HG03095 (cell line): Measurements from ENCODE around the gene PITPNM1.
"Not testable (repeated sequence)": the region's sequence is repeated elsewhere in the genome, so short reads cannot be mapped to it uniquely, and the experiment has no call there.

Experiments
- ATAC-seq: cut with Tn5 transposase; IDR thresholded peaks from one replicate; pipeline ENCODE4 v1.9.1; 2021; ENCODE audit warnings: moderate library complexity; ENCODE audit not compliant: unreplicated experiment

Gene PITPNM1

DNA sequence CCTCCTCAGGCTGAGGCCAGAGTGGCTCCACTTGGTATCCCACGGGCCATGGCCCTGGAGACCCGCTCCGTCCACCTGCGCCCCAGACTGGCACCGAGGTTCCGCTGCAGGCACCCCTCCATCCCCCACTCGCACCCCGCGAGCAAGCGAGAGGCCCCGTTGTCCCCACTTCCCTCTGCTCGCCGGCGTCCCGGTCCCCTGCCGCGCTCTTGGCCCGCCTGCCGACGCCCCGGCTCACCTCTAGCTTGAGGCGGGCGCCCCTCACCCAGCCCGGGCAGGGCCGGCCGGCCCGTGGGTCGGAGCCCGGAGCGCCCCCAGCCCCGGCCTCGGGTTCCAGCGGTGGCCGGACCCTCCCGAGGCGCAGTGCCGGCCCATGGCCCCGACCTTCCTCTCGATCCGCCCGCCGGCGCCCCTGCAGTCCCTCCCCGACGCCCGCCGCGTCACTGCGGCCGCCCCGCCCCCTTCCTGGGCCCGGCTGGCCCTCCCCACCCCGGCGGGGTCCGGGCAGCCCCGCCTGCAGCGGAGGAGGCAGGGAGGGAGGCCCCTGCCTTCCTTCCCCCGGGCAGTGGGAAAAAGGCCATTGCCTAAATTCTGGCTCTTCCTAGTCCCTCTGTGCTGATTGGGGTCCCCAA, at the start of gene PITPNM1:
PITPNM1 (minus strand) TSS at position 414 of the 632 bp plus-strand sequence. CDS start 1,183 bp downstream, outside the sequence.
- ATAC-seq, result no peak

DNA sequence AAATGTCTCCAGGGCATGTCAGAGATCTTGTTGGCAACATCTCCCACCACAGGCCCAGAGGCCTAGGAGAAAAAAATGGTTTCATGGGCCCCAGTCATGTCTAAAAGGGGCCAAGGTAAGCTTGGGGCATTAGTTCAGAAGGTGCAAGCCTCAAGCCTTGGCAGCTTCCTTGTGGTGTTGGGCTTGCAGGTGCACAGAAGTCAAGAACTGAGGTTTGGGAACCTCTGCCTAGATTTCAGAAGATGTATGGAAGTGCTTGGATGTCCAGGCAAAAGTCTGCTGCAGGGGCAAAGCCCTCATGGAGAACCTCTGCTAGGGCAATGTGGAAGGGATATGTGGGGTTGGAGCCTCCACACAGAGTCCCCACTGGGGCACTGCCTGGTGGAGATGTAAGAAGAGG, 46.5 kb upstream of the PITPNM1 start:
- not testable (repeated sequence) for ATAC-seq

DNA sequence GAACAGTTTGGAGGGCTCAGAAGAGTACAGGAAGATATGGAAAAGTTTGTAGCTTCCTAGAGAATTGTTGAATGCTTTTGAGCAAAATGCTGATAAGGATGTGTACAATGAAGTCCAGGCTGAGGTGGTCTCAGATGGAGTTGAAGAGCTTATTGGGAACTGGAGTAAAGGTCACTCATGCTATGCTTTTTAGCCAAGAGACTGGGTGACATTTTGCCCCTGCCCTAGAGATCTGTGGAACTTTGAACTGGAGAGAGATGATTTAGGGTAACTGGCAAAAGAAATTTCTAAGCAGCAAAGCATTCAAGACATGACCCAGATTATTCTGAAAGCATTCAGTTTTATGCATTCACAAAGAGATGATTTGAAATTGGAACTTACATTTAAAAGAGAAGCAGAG, 46.0 kb upstream of the PITPNM1 start:
- no peak for ATAC-seq

DNA sequence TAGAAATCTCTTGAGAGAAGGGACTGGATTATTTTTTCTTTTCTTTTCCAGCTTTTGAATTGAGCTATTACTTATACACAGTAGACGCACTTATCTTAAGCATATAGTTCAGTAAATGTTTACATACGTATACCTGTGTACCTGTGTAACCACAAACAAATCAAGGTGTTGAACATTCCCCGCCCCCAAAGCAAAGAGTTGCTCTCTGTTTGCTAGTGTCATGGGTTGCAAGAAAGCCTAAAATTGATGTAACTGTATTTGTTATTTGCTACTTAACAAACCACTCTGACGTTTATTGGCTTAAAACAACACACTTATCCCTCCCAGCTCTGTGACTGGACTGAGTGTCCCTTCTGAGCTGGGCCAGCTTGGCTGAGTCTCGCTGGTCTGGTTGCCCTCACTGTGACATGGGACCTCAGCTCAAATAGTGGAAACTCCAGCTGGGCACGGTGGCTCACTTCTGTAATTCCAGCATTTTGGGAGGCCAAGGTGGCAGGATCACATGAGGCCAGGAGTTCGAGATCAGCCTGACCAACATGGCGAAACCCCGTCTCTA, 43.5 kb upstream of the PITPNM1 start:
- no peak for ATAC-seq

DNA sequence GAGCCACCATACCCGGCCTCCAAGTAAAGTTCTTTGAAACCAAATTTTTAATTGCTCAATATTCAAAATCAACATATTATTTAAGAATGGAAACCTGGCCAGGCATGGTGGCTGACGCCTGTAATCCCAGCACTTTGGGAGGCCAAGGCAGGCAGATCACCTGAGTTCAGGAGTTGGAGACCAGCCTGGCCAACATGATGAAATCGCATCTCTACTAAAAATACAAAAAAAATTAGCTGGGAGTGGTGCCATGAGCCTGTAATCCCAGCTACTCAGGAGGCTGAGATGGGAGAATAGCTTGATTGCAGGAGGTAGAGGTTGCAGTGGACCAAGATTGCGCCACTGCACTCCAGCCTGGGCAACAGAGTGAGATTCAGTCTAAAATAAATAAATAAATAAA, 42.9 kb upstream of the PITPNM1 start:
- ATAC-seq, result not testable (repeated sequence)

DNA sequence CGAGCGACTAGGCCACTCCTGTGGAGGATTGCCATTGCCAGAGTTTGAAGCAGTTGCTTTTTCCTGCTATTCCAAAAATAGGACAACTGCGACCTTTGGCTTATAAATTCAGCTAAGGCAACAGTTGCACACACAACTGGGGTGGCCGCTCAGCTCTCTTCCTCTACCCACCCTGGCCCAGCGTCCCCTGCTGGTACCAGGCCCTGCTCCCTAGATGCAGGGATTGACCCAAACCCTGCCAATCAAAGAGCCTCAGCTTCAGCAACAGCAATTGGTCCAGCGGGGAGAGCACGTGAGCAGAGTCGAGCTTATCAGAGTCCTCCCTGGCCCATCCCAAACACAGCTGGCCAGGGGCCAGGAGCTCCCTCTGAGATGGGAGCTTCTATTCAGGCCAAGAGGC, 40.1 kb upstream of the PITPNM1 start:
- ATAC-seq, result no peak

DNA sequence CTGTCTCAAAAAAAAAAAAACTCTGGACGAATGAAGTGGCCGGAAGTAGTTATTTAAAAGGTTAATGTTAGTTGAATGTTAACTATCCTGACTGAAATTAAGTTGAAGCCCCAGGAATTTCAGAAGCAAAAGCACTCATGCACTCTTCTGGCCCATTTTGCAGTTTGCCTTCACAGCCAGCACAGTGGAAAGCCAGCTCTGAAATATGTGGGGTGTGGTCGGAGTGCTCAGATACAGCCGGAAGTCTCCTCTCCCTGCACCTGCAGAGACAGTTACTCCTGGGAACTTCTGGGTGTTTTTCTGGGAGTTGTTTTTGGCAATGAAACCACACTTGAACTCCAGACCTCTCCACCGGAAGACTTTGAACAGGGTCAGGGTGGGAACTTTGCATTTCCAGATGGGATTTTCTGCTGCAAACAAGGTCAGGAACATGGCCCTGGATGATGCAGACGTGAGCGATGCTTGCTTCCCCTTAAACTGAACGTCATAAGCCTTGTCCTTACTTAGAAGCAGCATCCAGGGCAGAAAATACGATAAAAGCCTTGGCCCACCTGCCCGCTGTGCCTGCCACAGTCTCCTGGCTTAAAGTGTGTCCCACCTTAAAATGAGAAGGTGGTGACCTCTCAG, 39.6 kb upstream of the PITPNM1 start:
- ATAC-seq, result no peak

DNA sequence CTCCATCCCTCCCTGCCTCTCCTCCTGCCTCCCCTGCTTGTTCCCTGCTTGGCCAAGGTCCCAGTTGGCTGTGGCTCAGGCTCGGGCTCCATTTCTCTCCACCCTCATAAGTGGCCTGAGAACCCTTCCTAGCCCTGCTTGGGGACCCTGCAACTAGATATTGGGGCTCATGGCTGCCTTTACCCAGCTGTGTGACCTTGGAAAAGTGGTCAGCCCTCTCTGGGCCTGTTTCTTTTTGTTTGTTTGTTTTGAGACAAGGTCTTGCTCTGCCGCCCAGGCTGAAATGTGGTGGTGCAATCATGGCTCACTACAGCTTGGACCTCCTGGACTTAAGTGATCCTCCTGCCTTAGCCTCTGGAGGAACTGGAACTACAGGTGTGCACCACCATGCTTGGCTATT, 38.4 kb upstream of the PITPNM1 start:
- ATAC-seq, result no peak

DNA sequence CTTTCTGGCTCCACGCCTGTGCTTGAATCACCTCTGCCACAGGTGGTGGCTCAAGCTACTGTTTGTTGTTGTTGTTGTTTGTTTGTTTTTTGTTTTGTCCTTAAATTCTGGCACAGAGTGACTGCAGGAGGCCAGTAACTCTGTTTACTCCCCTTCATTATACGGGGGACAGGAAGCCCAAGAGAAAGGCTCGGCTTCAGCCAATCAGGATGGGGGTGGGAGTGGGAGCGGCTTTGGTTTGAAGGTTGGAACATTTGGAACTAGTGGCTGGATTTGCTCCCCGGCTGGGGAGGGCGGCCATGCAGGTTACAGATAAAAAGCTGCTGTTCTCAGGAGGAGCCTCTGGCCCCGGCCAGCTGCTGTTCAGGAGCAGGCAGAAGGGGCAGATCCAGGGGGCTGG, 37.8 kb upstream of the PITPNM1 start:
- ATAC-seq, result no peak

DNA sequence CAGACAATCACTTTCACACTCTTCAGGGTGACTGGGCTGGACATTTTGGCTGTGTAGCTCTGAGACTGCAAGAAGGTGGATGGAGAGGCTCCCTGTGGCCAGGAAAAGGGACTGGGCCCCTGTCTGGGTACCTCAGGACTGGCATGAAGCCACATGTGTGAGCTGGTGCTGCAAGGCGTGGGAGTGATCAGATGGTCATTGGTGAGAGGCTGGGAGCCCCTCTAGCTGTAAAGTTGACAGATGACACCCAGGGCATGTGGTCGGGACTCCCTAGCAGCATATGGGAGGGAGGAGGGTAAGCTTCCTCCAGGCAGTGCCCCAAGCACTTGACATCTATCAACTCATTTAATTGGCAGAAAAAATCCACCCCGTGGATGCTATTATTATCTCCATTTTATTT, 37.0 kb upstream of the PITPNM1 start:
- no peak for ATAC-seq

DNA sequence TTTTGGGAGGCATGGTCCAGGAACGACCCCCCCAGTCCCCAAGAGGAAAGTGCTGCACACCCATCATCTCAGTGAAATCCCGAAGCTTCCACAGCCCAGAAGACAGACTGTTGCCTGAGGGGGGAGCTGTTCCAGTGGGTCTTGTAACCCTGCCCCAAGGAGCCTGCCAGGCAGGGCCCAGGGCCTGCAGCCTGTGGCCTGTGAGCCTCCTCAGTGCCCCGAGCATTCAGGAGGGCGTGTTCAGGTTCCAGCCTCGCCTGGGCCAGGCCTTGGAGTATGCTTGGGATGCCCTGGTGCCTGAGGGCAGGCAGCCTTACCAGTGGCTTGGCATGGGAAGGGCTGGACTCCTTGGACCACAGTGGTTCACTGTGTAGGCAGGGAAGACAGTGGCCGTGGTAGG, 36.0 kb upstream of the PITPNM1 start:
- ATAC-seq, result no peak

DNA sequence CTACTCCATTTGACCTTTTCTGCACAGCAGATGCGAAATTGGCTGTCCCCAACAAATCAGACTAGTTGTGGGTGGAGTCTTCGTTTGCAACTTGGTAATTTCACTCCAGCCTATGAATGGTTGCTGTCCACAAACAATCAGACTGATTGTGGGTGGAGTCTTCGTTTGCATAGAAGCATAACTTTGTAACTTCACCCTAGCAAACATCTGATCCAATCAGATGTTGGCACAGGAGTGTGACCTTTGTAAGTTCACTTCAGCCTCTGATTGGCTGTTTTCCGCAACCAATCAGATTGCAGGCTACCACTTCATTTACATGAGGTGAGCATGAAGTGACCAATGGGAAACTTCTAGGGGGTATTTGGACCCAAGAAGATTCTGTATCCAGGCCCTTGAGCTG, 34.4 kb upstream of the PITPNM1 start:
- no peak for ATAC-seq

DNA sequence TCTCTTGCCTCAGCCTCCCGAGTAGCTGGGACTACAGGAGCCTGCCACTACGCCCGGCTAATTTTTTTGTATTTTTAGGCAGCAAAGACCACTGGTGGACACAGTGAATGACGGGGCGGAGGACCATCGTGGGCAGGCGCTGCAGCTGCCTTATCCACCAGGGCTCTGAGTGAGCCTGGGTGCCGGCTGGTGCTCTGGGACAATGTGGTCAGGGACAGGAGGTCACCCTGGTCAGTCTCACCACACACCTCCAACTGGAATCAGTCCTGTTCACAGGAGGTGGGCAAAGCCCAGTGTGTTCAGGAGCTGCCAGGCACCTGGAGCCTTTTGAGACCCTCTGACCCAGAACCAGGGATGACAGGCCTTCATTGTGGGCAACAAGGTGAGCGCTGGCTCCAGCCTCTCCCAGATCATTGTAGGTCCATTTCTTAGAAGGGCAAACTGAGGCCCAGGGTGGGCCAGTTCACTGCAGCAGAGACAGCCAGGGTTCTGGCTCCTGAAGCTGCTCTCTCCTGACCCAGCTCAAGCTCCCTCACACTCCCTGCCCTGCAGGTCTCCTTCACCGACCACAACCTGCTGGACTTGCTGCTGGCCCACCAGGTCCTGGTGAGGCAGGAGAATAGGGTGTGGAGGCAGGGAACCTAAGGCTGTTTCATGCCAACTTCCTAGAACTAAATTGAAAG, 33.8 kb upstream of the PITPNM1 start:
- ATAC-seq, result no peak

DNA sequence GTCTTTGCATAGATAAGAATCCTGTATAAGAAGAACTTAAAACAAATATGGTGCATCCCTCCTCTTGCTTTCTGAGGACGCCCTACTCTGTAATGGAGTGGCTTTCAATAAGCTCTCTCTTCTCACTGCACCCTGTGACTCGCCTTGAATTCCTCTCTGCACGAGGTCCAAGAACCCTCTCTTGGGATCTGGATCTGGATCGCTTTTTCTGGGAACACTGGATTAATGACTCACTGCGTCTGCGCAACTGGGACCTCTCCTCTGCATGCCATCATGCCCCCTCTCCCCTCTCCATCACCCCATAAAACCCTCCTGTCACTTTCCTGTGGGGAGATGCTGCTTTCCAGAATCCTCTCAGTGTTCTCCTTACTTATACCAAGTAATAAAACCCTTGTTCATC, 33.1 kb upstream of the PITPNM1 start:
- no peak for ATAC-seq

DNA sequence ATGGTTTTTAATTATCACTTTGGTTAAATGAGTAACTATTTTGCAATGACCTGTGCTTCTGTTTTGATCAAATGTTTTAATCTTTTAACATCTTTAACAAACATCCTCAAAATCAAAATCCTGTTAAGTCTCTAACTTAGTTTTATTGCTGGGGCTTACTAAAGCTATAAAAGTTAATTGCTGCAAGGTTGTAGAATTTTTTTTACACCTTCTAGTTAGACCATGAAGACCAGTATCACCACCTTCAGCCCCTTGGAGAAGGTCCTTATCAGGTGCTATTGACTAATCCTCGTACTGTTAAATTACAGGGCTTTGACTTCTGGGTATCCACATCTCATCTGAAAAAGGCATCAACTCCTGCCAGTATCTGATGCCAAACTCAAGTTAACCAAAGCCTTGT, 30.4 kb upstream of the PITPNM1 start:
- ATAC-seq, result no peak

DNA sequence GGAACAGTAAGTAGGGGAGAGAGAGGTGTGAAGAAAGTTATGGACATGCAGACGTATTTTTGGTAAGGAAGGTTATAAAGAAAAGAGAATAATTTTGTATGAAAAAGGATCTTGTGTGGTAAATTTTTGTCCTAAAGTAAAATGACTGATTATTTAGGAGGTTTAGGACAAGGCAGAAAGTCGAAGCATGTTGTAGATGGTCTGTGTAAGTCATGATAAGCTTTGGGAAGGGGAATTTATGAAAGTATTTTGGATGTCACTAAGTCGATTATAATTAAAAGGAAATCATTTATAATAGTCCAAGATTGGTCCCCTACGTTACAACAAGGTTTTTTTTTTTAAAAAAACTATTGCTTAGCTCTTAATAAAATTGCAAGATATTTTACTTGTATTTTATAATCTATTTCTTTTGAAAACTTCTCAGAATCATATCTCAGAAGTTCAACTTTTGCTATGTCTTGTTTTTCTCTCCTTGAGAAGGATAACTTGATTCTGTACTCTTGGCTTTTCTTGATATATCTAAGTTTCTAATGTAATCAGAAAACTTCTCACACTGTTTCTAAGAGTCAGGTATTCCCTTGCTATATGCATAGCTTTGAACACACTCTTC, 29.0 kb upstream of the PITPNM1 start:
- no peak for ATAC-seq

DNA sequence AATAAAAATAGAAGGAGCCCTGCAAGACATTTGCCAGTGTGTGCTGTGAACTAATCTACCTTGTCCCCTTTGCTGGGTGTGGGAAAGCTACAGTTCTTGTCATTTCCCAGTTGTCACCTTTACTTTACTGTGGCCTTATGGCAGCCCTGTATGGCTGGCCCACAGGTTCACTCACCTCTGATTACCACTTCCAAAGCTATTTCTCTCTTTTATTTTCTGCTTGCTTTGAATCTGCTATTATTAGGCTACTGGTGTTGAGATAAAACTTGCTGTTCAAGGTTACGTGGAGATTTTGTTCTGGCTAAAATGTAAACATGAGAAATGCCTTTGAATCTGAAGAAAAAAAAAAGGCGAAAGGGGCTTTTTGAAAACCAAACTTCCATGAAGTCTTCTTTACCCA, 27.7 kb upstream of the PITPNM1 start:
- no peak for ATAC-seq

DNA sequence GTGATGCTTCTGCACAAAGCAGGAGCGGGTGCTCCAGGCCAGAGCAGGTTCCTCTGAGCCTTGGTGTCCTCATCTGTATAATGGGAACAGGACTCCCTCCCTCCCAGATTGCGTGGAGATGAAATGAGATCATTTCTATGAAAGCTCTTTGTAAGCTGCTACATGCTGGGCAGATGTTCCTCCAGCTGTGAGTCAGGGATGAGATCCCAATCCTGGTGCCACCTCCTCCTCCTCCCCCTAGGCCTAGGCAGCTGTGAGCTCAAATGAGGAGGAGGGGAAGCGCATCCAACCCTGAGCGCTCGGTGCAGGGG, 25.1 kb upstream of the PITPNM1 start:
- no peak for ATAC-seq

DNA sequence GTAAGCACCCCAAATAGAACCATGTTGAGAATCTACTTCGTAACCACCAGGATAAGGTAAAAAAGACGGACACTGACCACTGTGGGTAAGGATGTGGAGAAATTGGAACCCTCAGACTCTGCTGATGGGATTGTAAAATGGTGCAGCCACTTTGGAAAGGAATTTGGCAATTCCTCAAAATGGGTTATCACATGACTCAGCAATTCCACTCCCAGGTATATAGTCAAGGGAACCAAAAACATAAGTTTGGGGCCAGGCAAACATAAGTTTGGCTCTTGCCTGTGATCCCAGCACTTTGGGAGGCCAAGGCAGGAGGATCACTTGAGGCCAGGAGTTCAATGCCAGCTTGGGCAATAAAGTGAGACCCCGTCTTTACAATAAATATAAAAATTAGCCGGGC, 23.2 kb upstream of the PITPNM1 start:
- ATAC-seq, result no peak

DNA sequence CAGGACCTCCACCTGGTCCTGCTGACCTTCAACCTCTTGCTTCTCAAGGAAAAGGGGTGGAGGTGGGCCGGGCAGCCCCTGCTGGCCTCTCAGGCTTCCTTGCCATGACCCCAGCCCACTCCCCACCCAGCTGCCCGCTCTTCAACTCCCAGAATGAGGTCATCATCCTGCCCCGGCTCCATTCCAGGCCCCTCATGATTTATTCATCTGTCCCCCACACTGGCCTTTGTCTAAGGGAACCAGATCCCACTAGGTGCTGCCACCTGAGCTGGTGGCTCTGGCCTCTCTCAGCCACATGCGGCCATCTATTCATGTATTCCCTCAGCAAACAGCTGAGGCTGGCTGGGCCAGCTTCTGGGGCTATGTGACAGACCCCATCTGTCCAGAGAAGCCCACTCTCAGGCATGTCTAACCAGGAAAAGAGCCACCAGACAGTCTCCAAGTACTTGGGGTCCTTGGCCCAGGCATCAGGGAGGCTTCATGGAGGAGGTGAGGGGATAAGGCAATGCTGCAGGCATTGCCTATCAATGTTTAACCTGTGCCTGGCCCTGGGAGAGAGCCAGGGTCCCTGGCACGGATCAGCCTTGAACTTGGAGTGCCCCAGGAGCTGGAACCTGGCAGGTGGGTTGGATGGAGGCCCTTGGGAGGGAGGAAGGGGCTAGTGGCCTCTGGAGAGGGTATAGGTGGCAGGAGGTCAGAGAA, 20.3 kb upstream of the PITPNM1 start:
- ATAC-seq, result no peak

DNA sequence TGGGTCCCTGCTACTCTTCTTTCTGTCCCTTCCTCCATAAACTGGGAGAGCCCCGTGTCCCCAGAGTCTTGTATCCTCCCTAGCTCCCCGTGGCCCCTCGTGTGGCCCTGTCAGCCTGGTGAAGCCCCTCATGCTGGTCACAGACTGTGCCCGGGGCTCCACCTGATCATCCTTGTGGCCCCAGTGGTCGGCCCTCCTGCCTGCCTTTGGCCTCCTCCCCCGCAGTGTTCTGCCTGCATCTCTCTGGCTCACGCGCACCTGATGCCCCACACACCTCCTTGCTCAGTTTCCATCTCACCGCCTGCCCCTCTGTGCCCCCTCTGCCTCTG, 19.3 kb upstream of the PITPNM1 start:
- ATAC-seq, result no peak
